ENCODE data around the gene TOMM22.

TOMM22 gene

DNA sequence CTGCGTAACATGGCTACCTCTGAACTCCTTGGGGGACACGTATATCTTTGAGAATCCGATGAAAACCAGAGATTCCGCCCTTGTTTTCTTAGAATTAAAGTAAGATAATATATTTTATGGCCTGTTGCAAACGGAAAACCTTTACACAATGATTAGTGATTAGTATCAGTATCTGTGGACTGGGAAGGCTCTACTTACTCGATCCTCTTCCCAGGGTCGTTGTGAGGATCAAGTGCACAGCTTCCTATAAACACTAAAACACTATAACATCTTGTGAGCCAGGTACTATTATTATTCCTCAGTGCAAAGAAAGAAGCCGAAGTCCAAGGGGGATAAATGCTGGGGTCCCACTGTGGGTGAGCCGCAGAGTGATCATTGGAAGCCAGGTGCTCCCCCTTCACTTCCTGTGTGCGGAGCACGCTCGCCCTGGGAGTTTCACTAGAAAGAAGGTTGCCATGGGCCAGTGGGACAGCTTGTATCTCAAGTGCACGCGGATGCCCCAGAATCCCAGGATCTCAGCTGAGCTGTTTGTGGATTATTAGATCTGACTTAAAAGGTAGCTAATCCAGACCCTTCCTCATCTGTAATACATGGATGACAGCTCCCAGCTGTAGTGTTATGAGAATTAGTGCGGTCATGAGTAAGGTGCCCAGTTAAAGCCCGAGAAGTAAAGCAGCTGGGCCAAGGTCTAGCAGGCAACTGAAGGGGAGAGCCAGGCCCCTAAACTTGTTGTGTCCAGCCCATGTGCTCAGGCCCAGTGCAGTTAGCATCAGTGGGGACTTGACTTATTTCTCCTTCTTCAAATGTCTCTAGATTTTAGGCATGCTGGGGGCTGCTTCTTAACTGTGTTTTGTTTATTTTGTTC, 24.5 kb upstream of the TOMM22 start:
- Histone ChIP-seq H3K4me2 (ENCODE audit: low read length, poor library complexity, severe bottlenecking) (peak overlapping the region; percentile 92), H4K8ac (ENCODE audit: low read length) (no peak overlapping the region), H3K23ac (ENCODE audit: low read length in 2 of 2) (no peak overlapping the region), H3K18ac (ENCODE audit: low read depth in 1 of 2, low read length in 2 of 2) (no peak overlapping the region), H3K79me1 (replicated peaks; ENCODE audit: low read length, poor library complexity, severe bottlenecking) (peaks cover 22% of the 10 kb centered on the region), H2AFZ (ENCODE audit: low read depth, low read length) (peak overlapping the region; percentile 97), H2BK12ac (ENCODE audit: low read length in 2 of 2) (no peak overlapping the region), H3K4ac (ENCODE audit: low read depth in 1 of 2, low read length in 2 of 2) (no peak overlapping the region), H2AK5ac (ENCODE audit: low read length, severe bottlenecking) (no peak overlapping the region), H2BK120ac (ENCODE audit: low read depth, low read length) (no peak overlapping the region), H3K4me1 (ENCODE audit: control insufficient read depth, insufficient read depth, low read depth, low read length) (peaks cover 5% of the 10 kb centered on the region), H3K36me3 (ENCODE audit: control insufficient read depth in 1 of 2, insufficient read depth in 2 of 2, low read depth in 1 of 2, low read length in 2 of 2) (peaks cover 5 to 10% of the 10 kb centered on the region in 2 experiments), H3K27ac (ENCODE audit: low read length, poor library complexity, severe bottlenecking) (no peak overlapping the region), H3K27me3 (ENCODE audit: control insufficient read depth in 1 of 2, insufficient read depth in 1 of 2, low read length in 2 of 2) (no peaks in the 10 kb centered on the region), H2BK5ac (ENCODE audit: low read depth, low read length, poor library complexity, severe bottlenecking) (no peak overlapping the region), H3K9ac (ENCODE audit: low read length) (peak overlapping the region; percentile 100), H2BK15ac (ENCODE audit: low read depth, poor library complexity, severe bottlenecking) (no peak overlapping the region), H3K9me3 (ENCODE audit: control insufficient read depth, low read length) (no peaks in the 10 kb centered on the region), H3K4me3 (ENCODE audit: insufficient read depth in 1 of 2, low read depth in 1 of 2, low read length in 2 of 2) (peak overlapping the region; percentile 94 to 97), H3K14ac (ENCODE audit: low read length in 2 of 2) (no peak overlapping the region), H4K91ac (ENCODE audit: low read length) (no peak overlapping the region)
- 45% methylated on average over 11 of the region's 16 CpGs for WGBS
- peak; percentile 48 for DNase-seq

DNA sequence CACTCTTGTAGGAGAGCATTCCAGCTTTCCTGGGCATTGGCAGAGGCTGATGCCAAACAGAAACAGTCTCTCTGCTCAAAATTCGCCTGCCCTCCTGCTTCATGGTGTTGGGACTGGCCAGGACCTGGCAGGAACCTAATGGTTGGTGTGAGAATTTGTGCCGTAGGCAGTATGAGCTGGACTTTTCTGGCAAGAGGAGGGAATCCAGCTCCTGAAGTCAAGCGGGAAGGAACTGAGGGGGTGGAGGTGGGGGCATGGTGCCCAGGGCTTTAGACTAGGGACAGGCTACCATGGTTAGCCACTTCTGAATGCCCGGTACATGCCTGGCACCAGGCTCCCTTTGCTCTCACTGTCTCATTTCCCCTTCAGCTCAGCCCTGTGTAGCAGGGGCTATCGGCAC, 6.9 kb upstream of the TOMM22 start:
- no peak overlapping the region for H2AK5ac ChIP-seq (ENCODE audit: low read length, severe bottlenecking)
- H4K91ac ChIP-seq (ENCODE audit: low read length): no peak overlapping the region
- peaks cover 32 to 39% of the 10 kb centered on the region in 2 experiments for H3K36me3 ChIP-seq (ENCODE audit: control insufficient read depth in 1 of 2, insufficient read depth in 2 of 2, low read depth in 1 of 2, low read length in 2 of 2)
- H3K4me3 ChIP-seq (ENCODE audit: insufficient read depth in 1 of 2, low read depth in 1 of 2, low read length in 2 of 2): no peak overlapping the region
- H2AFZ ChIP-seq (ENCODE audit: low read depth, low read length): no peak overlapping the region
- H3K23ac ChIP-seq (ENCODE audit: low read length in 2 of 2): no peak overlapping the region
- no peaks in the 10 kb centered on the region for H3K9me3 ChIP-seq (ENCODE audit: control insufficient read depth, low read length)
- no peak overlapping the region for H3K27ac ChIP-seq (ENCODE audit: low read length, poor library complexity, severe bottlenecking)
- H3K18ac ChIP-seq (ENCODE audit: low read depth in 1 of 2, low read length in 2 of 2): no peak overlapping the region
- no peak for DNase-seq
- no peak overlapping the region for H2BK5ac ChIP-seq (ENCODE audit: low read depth, low read length, poor library complexity, severe bottlenecking)
- no peaks in the 10 kb centered on the region for H3K4me1 ChIP-seq (ENCODE audit: control insufficient read depth, insufficient read depth, low read depth, low read length)
- no peak overlapping the region for H3K4me2 ChIP-seq (ENCODE audit: low read length, poor library complexity, severe bottlenecking)
- no peaks in the 10 kb centered on the region for H3K27me3 ChIP-seq (ENCODE audit: control insufficient read depth in 1 of 2, insufficient read depth in 1 of 2, low read length in 2 of 2)
- H2BK12ac ChIP-seq (ENCODE audit: low read length in 2 of 2): no peak overlapping the region
- no peak overlapping the region for H3K9ac ChIP-seq (ENCODE audit: low read length)
- no peak overlapping the region for H3K4ac ChIP-seq (ENCODE audit: low read depth in 1 of 2, low read length in 2 of 2)
- H4K8ac ChIP-seq (ENCODE audit: low read length): no peak overlapping the region
- no peak overlapping the region for H3K14ac ChIP-seq (ENCODE audit: low read length in 2 of 2)
- H3K79me1 ChIP-seq (replicated peaks; ENCODE audit: low read length, poor library complexity, severe bottlenecking): peaks cover 5% of the 10 kb centered on the region
- H2BK120ac ChIP-seq (ENCODE audit: low read depth, low read length): no peak overlapping the region
- H2BK15ac ChIP-seq (ENCODE audit: low read depth, poor library complexity, severe bottlenecking): no peak overlapping the region
- 95% methylated on average over 5 of the region's 5 CpGs for WGBS

DNA sequence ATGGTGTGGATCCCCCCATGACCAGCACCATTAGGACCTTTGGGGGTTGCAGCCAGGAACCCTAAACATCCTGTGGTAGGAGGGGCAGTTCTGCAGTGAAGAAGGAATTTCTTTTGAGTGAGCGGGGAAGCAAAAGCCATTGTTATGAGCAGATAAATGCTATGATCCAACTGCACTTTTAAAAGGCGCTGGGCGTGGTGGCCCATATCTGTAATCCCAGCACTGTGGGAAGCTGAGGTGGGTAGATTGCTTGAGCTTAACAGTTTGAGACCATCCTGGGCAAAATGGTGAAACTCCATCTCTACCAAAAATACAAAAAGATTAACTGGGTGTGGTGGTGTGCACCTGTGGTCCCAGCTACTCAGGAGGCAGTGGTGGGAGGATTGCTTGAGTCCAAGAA, 5.9 kb upstream of the TOMM22 start:
- H3K18ac ChIP-seq (ENCODE audit: low read depth in 1 of 2, low read length in 2 of 2): no peak overlapping the region
- no peak overlapping the region for H4K91ac ChIP-seq (ENCODE audit: low read length)
- no peak overlapping the region for H3K14ac ChIP-seq (ENCODE audit: low read length in 2 of 2)
- H2AFZ ChIP-seq (ENCODE audit: low read depth, low read length): no peak overlapping the region
- no peak overlapping the region for H2AK5ac ChIP-seq (ENCODE audit: low read length, severe bottlenecking)
- H3K27ac ChIP-seq (ENCODE audit: low read length, poor library complexity, severe bottlenecking): no peak overlapping the region
- peaks cover 8% of the 10 kb centered on the region for H3K79me1 ChIP-seq (replicated peaks; ENCODE audit: low read length, poor library complexity, severe bottlenecking)
- H3K4me2 ChIP-seq (ENCODE audit: low read length, poor library complexity, severe bottlenecking): no peak overlapping the region
- DNase-seq: no peak
- no peak overlapping the region for H2BK120ac ChIP-seq (ENCODE audit: low read depth, low read length)
- no peak overlapping the region for H3K9ac ChIP-seq (ENCODE audit: low read length)
- 97% methylated on average over 3 of the region's 3 CpGs for WGBS
- H4K8ac ChIP-seq (ENCODE audit: low read length): no peak overlapping the region
- no peak overlapping the region for H2BK12ac ChIP-seq (ENCODE audit: low read length in 2 of 2)
- H2BK15ac ChIP-seq (ENCODE audit: low read depth, poor library complexity, severe bottlenecking): no peak overlapping the region
- H3K4me3 ChIP-seq (ENCODE audit: insufficient read depth in 1 of 2, low read depth in 1 of 2, low read length in 2 of 2): no peak overlapping the region
- H3K36me3 ChIP-seq (ENCODE audit: control insufficient read depth in 1 of 2, insufficient read depth in 2 of 2, low read depth in 1 of 2, low read length in 2 of 2): peaks cover 29 to 36% of the 10 kb centered on the region in 2 experiments
- H3K23ac ChIP-seq (ENCODE audit: low read length in 2 of 2): no peak overlapping the region
- H3K27me3 ChIP-seq (ENCODE audit: control insufficient read depth in 1 of 2, insufficient read depth in 1 of 2, low read length in 2 of 2): no peaks in the 10 kb centered on the region
- no peaks in the 10 kb centered on the region for H3K9me3 ChIP-seq (ENCODE audit: control insufficient read depth, low read length)
- no peaks in the 10 kb centered on the region for H3K4me1 ChIP-seq (ENCODE audit: control insufficient read depth, insufficient read depth, low read depth, low read length)
- H3K4ac ChIP-seq (ENCODE audit: low read depth in 1 of 2, low read length in 2 of 2): no peak overlapping the region
- H2BK5ac ChIP-seq (ENCODE audit: low read depth, low read length, poor library complexity, severe bottlenecking): no peak overlapping the region

GRCh38 chr22:38684895-38685294, 3.1 kb downstream of the TOMM22 start:
- no peak overlapping the region for H3K9ac ChIP-seq (ENCODE audit: low read length)
- H3K4ac ChIP-seq (ENCODE audit: low read depth in 1 of 2, low read length in 2 of 2): no peak overlapping the region
- H3K36me3 ChIP-seq (ENCODE audit: control insufficient read depth in 1 of 2, insufficient read depth in 2 of 2, low read depth in 1 of 2, low read length in 2 of 2): peaks cover 47 to 67% of the 10 kb centered on the region in 2 experiments
- H3K27ac ChIP-seq (ENCODE audit: low read length, poor library complexity, severe bottlenecking): no peak overlapping the region
- 97% methylated on average over 9 of the region's 9 CpGs for WGBS
- H3K23ac ChIP-seq (ENCODE audit: low read length in 2 of 2): no peak overlapping the region
- H2BK120ac ChIP-seq (ENCODE audit: low read depth, low read length): no peak overlapping the region
- no peak overlapping the region for H3K18ac ChIP-seq (ENCODE audit: low read depth in 1 of 2, low read length in 2 of 2)
- no peak overlapping the region for H2AK5ac ChIP-seq (ENCODE audit: low read length, severe bottlenecking)
- no peak overlapping the region for H2BK15ac ChIP-seq (ENCODE audit: low read depth, poor library complexity, severe bottlenecking)
- H3K9me3 ChIP-seq (ENCODE audit: control insufficient read depth, low read length): no peaks in the 10 kb centered on the region
- H3K14ac ChIP-seq (ENCODE audit: low read length in 2 of 2): no peak overlapping the region
- no peak overlapping the region for H2BK5ac ChIP-seq (ENCODE audit: low read depth, low read length, poor library complexity, severe bottlenecking)
- H3K27me3 ChIP-seq (ENCODE audit: control insufficient read depth in 1 of 2, insufficient read depth in 1 of 2, low read length in 2 of 2): no peaks in the 10 kb centered on the region
- no peak overlapping the region for H2BK12ac ChIP-seq (ENCODE audit: low read length in 2 of 2)
- no peak overlapping the region for H4K91ac ChIP-seq (ENCODE audit: low read length)
- peaks cover 10% of the 10 kb centered on the region for H3K4me1 ChIP-seq (ENCODE audit: control insufficient read depth, insufficient read depth, low read depth, low read length)
- H2AFZ ChIP-seq (ENCODE audit: low read depth, low read length): no peak overlapping the region
- H4K8ac ChIP-seq (ENCODE audit: low read length): no peak overlapping the region
- no peak overlapping the region for H3K4me2 ChIP-seq (ENCODE audit: low read length, poor library complexity, severe bottlenecking)
- peaks cover 44% of the 10 kb centered on the region for H3K79me1 ChIP-seq (replicated peaks; ENCODE audit: low read length, poor library complexity, severe bottlenecking)
- H3K4me3 ChIP-seq (ENCODE audit: insufficient read depth in 1 of 2, low read depth in 1 of 2, low read length in 2 of 2): no peak overlapping the region
- DNase-seq: no peak

Data from mesenchymal stem cell (in vitro differentiated cells and primary cell).